NCI-H226 (cell line): ENCODE measurements around the gene NR1H2.
"Not testable (repeated sequence)": the region's sequence is repeated elsewhere in the genome, so short reads cannot be mapped to it uniquely, and the experiment has no call there.

Experiments used
- DNase-seq: peaks from one replicate; pipeline ENCODE4 v3.0.0-alpha.2; 2015

Gene NR1H2

GRCh38 chr19:50376166-50377050 is at the start of gene NR1H2:
Gene NR1H2, plus strand, starts transcription at chr19:50376457. Its CDS starts 1,149 bp downstream, at chr19:50377606.
- peak; percentile 95 for DNase-seq

GRCh38 chr19:50327013-50327412 is 49.2 kb upstream of the NR1H2 start:
- DNase-seq, result no peak

GRCh38 chr19:50327461-50328223 is 48.6 kb upstream of the NR1H2 start:
- no peak for DNase-seq

- no peak for DNase-seq
Observed at GRCh38 chr19:50328224-50328872, 47.9 kb upstream of the NR1H2 start.

- no peak for DNase-seq
Observed at GRCh38 chr19:50328873-50329145, 47.4 kb upstream of the NR1H2 start.

GRCh38 chr19:50329146-50329925 is 46.9 kb upstream of the NR1H2 start, which contains the start of gene KCNC3:
Gene KCNC3, minus strand, starts transcription at chr19:50329377. Its CDS starts 295 bp downstream, at chr19:50329082.
- DNase-seq, result peak; percentile 87

GRCh38 chr19:50329926-50330294 is 46.3 kb upstream of the NR1H2 start:
- DNase-seq, result not testable (repeated sequence)

- DNase-seq, result peak; percentile 18
Observed at GRCh38 chr19:50330365-50331078, 45.7 kb upstream of the NR1H2 start.

- no peak for DNase-seq
Observed at GRCh38 chr19:50331221-50331993, 44.9 kb upstream of the NR1H2 start.

- DNase-seq, result no peak
Observed at GRCh38 chr19:50331994-50332243, 44.3 kb upstream of the NR1H2 start.

- no peak for DNase-seq
Observed at GRCh38 chr19:50332244-50333038, 43.8 kb upstream of the NR1H2 start.

GRCh38 chr19:50333235-50333736 is 43.0 kb upstream of the NR1H2 start:
- no peak for DNase-seq

- no peak for DNase-seq
Observed at GRCh38 chr19:50333737-50334617, 42.3 kb upstream of the NR1H2 start.

GRCh38 chr19:50334741-50335421 is 41.4 kb upstream of the NR1H2 start:
- no peak for DNase-seq

GRCh38 chr19:50337031-50337430 is 39.2 kb upstream of the NR1H2 start:
- not testable (repeated sequence) for DNase-seq

GRCh38 chr19:50340331-50340730 is 35.9 kb upstream of the NR1H2 start:
- DNase-seq, result no peak

GRCh38 chr19:50341091-50341564 is 35.1 kb upstream of the NR1H2 start:
- no peak for DNase-seq

GRCh38 chr19:50344661-50345318 is 31.5 kb upstream of the NR1H2 start:
- DNase-seq, result no peak
